A673 (cell line): ENCODE data around the gene OR2A1. TPM values are rescaled to one million over a fixed set of nuclear protein-coding genes. Genes with fewer than 3 reads are reported as not detected.
A peak's percentile ranks its signal among the peaks of the same experiment; 100 is the strongest.
"Not testable (repeated sequence)": the region's sequence is repeated elsewhere in the genome, so short reads cannot be mapped to it uniquely, and the experiment has no call there.

ENCODE experiments used
- Bru-seq: library from RNA; stranded (reverse); fragments of 400-500 nt; gene quantifications from one replicate; lab custom pipeline; 2021; lab: Mats Ljungman, UMichigan
- BruChase-seq, 2 experiments: library from RNA; stranded (reverse); fragments of 400-500 nt; gene quantifications; one replicate each; lab custom pipeline; 2021; lab: Mats Ljungman, UMichigan
- BruUV-seq: library from RNA; stranded (reverse); fragments of 400-500 nt; replicated peaks from 2 replicates; lab custom pipeline; 2021; lab: Mats Ljungman, UMichigan
- CTCF ChIA-PET: fragments of 300-600 bp; sonication (Branson Sonifier 250); formaldehyde crosslinking; loops from one replicate; lab custom pipeline; 2022; ENCODE audit warnings: antibody characterized with exemption; lab: Charles Lee
- POLR2A ChIA-PET: fragments of 300-600 bp; sonication (Branson Sonifier 250); formaldehyde crosslinking; loops from one replicate; lab custom pipeline; 2022; ENCODE audit warnings: antibody characterized with exemption; ENCODE audit not compliant: low non-redundant PET; lab: Charles Lee
- DNase-seq: peaks from one replicate; pipeline ENCODE4 v3.0.0-alpha.2; 2015; ENCODE audit warnings: low spot score
- H3K27ac ChIP-seq: fragments of 200-600 bp; sonication (generic); 2 replicates; pipeline ENCODE4 v1.5.1; 2016; ENCODE audit warnings: mixed run types, low read depth, mild to moderate bottlenecking, mixed read lengths, antibody characterized with exemption, low read length; ENCODE audit not compliant: poor library complexity, severe bottlenecking
- H3K27me3 ChIP-seq: fragments of 200-600 bp; sonication (generic); replicated peaks from 2 replicates; pipeline ENCODE4 v1.6.1; 2017; ENCODE audit warnings: mixed run types, low read depth, mild to moderate bottlenecking, mixed read lengths, antibody characterized with exemption, low read length; ENCODE audit not compliant: insufficient read depth, poor library complexity
- H3K36me3 ChIP-seq: fragments of 200-600 bp; sonication (generic); 2 replicates; pipeline ENCODE4 v1.6.1; 2016; ENCODE audit warnings: mixed run types, mild to moderate bottlenecking, mixed read lengths, antibody characterized with exemption, low read length; ENCODE audit not compliant: insufficient read depth, poor library complexity, severe bottlenecking
- H3K4me1 ChIP-seq: fragments of 200-600 bp; sonication (generic); 2 replicates; pipeline ENCODE4 v1.6.1; 2017; ENCODE audit warnings: mixed run types, mild to moderate bottlenecking, mixed read lengths, antibody characterized with exemption, low read length; ENCODE audit not compliant: insufficient read depth, poor library complexity, severe bottlenecking
- H3K4me3 ChIP-seq: fragments of 200-600 bp; sonication (generic); 2 replicates; pipeline ENCODE4 v1.5.1; 2016; ENCODE audit warnings: low read depth, mixed run types, mild to moderate bottlenecking, mixed read lengths, low read length; ENCODE audit not compliant: poor library complexity, severe bottlenecking
- H3K9me3 ChIP-seq: fragments of 200-600 bp; sonication (generic); 2 replicates; pipeline ENCODE4 v1.6.1; 2016; ENCODE audit warnings: mixed run types, low read depth, mild to moderate bottlenecking, mixed read lengths, antibody characterized with exemption, low read length; ENCODE audit not compliant: poor library complexity, severe bottlenecking
- intact Hi-C: fragments of 100-400 bp; cut with micrococcal nuclease; formaldehyde crosslinking; loops from one replicate; pipeline ENCODE4 v1.10.0; 2022; ENCODE audit not compliant: unreplicated experiment
- long read RNA-seq: library from polyadenylated mRNA; stranded (forward); transcript quantifications from one replicate; pipeline ENCODE4 v2.0.0, GENCODE V29; 2022
- total RNA-seq: library from RNA; stranded (reverse); gene quantifications from 2 replicates; pipeline ENCODE4 v1.2.3, GENCODE V29; 2021

OR2A1 gene, protein sequence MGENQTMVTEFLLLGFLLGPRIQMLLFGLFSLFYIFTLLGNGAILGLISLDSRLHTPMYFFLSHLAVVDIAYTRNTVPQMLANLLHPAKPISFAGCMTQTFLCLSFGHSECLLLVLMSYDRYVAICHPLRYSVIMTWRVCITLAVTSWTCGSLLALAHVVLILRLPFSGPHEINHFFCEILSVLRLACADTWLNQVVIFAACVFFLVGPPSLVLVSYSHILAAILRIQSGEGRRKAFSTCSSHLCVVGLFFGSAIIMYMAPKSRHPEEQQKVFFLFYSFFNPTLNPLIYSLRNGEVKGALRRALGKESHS
- total RNA-seq (0.44 and 0.60 TPM in 2 replicates), Bru-seq, nascent RNA (percentile 21 among the genes with signal in this experiment), BruChase-seq, experiment 1, labeled RNA remaining after a 2-hour chase (percentile 25 among the genes with signal in this experiment), BruChase-seq, experiment 2, labeled RNA remaining after a 6-hour chase (percentile 27 among the genes with signal in this experiment)
- long read RNA-seq: 0 reads

DNA sequence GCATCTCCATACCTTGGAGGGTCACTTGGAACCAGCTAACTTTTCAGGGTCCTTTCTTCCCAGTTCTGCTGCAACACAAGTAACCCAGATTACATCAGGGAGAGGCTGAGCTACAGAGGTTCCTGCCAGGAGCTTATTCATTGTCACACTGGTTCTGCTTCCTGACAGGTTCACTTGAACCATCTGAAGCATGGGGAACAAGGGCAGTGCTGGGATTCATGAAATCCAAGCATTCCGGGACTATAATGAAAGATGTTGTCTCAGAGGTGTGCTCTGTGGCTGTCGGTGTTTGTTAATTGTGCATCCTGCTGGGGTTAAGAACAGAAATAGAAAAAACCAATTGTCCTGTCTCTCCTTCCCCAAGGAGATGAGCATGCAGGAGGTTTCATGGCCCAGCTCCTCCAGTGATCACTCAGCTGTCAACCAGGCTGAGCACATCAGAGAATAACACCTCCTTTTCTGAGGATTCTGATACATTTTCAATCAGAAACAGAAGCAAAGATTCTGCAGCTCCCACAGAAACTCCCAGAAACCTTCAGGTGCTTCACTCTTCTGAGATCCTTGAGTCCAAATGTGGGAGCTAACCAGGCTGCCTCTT, at the start of gene OR2A1:
OR2A1 (plus strand) TSS at position 548 of the 598 bp plus-strand sequence. CDS start 5,706 bp downstream, outside the sequence.
- H3K4me3 ChIP-seq, POLR2A ChIA-PET, H3K27me3 ChIP-seq, H3K4me1 ChIP-seq, DNase-seq, CTCF ChIA-PET, H3K36me3 ChIP-seq, H3K9me3 ChIP-seq, H3K27ac ChIP-seq, BruUV-seq, intact Hi-C loops: not testable (repeated sequence)

DNA sequence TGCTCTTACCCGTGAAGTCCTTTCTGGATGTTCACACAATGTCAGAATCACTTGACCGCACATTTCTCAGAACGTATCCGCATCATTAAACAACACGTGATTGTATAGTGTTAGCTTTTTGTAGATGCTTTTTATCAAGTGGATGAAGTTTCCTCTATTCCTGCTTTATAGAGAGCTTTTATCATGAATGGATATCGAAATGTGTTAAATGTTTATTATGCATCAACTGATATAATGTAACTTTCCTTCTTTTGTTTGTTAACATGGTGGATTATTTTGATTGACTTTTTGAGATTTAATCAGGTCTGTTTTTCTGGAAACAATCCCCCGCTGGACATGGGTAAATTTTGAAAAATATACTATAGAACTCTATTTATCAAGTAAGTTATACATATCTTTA, 47.5 kb upstream of the OR2A1 start, which contains the start of gene OR2A7:
OR2A7 (minus strand) TSS at position 101 of the 400 bp plus-strand sequence. CDS start 5,164 bp downstream, outside the sequence.
- H3K36me3 ChIP-seq, BruUV-seq, H3K4me1 ChIP-seq, CTCF ChIA-PET, DNase-seq, H3K9me3 ChIP-seq, H3K27me3 ChIP-seq, H3K4me3 ChIP-seq, POLR2A ChIA-PET, intact Hi-C loops, H3K27ac ChIP-seq: not testable (repeated sequence)

DNA sequence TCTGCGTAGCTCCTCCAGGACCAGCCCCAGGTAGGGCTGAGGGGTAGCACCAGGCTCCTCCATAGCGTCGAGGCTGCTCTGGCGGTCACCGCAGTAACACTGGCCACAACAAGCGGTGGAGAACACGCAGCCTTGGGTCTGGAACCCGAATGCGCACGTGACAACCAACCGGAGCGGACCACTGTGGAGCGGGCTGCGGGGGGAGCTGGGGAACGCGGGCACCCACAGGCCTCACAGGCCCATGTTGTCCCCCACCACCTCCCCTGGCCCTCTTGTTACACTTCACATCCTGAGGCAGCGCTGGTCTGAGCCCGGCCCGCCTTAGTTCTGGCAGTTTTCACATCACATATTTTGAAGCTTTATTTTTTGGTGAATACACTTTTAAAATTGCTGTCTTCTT, 43.0 kb upstream of the OR2A1 start, which contains the start of gene CTAGE8:
CTAGE8 (minus strand) TSS at position 101 of the 400 bp plus-strand sequence; CDS start at position 63, 38 bp downstream.
- H3K27me3 ChIP-seq, H3K27ac ChIP-seq, CTCF ChIA-PET, H3K4me3 ChIP-seq, H3K36me3 ChIP-seq, H3K4me1 ChIP-seq, intact Hi-C loops, POLR2A ChIA-PET, H3K9me3 ChIP-seq, BruUV-seq, DNase-seq: not testable (repeated sequence)

DNA sequence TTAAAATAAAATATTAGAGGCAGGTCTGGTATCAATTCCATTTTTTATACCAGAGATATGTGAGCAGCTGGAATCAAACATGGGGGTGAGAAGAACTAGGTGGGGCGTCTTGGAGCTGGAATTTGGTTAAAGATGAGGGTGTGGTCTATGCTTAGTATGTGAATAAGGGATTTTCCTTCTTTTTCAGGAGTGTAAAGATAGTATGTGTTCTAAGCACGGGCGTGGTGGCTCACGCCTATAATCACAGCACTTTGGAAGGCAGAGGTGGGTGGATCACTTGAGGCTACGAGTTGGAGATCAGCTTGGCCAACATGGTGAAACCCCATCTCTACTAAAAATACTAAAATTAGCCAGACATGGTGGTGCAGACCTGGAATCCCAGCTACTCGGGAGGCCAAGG, 36.9 kb upstream of the OR2A1 start:
- POLR2A ChIA-PET, H3K4me1 ChIP-seq, H3K27me3 ChIP-seq, CTCF ChIA-PET, H3K4me3 ChIP-seq, H3K36me3 ChIP-seq, H3K9me3 ChIP-seq, H3K27ac ChIP-seq, intact Hi-C loops, DNase-seq, BruUV-seq: not testable (repeated sequence)

DNA sequence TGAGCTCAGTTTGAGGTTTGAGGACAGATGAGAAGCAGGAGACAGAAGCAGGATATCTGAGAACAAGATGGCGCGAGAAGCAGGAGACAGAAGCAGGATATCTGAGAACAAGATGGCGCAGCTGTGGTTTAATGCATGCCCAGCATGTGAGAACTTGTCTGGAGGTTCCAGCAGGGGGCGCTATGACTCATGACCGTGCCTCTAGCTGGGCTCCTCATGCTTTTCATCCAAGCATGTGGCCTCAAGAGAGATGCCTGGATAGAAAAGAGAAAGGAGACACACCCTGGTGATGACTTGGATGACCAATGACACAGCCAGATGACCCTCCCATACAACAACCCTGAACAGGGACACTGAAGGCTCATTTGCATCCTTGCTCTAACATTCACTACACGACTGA, 32.2 kb upstream of the OR2A1 start:
- POLR2A ChIA-PET, BruUV-seq: not testable (repeated sequence)

DNA sequence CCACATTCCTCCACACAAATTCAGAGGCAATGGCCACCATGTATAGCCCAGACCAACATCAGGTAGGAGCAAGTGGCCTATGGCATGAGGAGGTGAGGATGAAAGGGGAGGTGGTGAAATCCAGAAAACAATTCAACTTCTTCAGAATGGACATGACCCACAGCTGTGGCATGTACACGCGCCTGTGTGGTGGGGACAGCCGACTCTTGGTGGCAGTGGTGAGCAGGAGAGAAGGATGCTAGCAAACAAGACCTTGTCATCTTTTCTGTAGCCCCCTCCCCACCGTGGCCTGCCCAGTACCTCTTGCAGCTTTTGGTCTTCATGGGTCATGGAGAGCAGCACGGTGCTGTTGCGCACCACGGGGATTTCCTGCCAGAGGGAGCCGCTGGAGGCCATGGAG, 30.2 kb upstream of the OR2A1 start:
- CTCF ChIA-PET, H3K27me3 ChIP-seq, H3K36me3 ChIP-seq, H3K9me3 ChIP-seq, POLR2A ChIA-PET, H3K27ac ChIP-seq, intact Hi-C loops, H3K4me3 ChIP-seq, BruUV-seq, H3K4me1 ChIP-seq, DNase-seq: not testable (repeated sequence)

More for the DNA sequence above, 32.2 kb upstream of the OR2A1 start:
- H3K36me3 ChIP-seq, H3K9me3 ChIP-seq, H3K4me1 ChIP-seq, CTCF ChIA-PET, H3K4me3 ChIP-seq, H3K27ac ChIP-seq, DNase-seq, intact Hi-C loops, H3K27me3 ChIP-seq: not testable (repeated sequence)

DNA sequence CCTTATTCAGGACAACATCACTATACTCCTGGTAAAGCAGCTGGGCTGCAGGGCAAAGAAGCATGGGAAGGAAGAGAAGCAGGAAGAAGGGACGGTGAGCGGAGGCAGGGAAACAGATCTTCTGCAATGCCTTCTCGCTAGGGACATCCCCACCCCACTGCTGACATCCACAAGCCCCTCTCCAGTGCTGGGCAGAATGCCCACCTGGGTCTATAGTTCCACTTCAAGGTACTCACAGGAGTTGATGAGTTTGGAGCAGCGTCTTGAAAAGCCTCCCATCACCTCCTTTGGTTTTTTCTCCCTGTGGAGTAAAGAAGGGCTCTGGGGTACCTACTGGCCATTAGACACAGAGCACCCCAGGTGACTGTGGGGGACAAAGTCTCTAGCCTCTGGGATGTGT, 29.7 kb upstream of the OR2A1 start:
- H3K4me1 ChIP-seq, H3K36me3 ChIP-seq, H3K9me3 ChIP-seq, intact Hi-C loops, H3K27me3 ChIP-seq, H3K27ac ChIP-seq, DNase-seq, H3K4me3 ChIP-seq, BruUV-seq, CTCF ChIA-PET, POLR2A ChIA-PET: not testable (repeated sequence)
